Activated CD8-positive, alpha-beta memory T cell treated with anti-CD3 and anti-CD28 coated beads, Interleukin-2, amount 10 ng/mL, durations not matched to agents 7 days and 5 days (primary cell): ENCODE data around the gene SYNM. TPM values are rescaled to one million over a fixed set of nuclear protein-coding genes. Genes with fewer than 3 reads are reported as not detected.
"Not testable (repeated sequence)": the region's sequence is repeated elsewhere in the genome, so short reads cannot be mapped to it uniquely, and the experiment has no call there.

Experiments
- ATAC-seq: fragments of 150-1000 bp; cut with Tn5 transposase; one replicate; pipeline ENCODE4 v1.10.0; 2021; ENCODE audit warnings: moderate library complexity
- CTCF ChIA-PET: fragments of 350-600 bp; sonication (Branson Sonifier 250); formaldehyde crosslinking; loops from one replicate; lab custom pipeline; 2021; ENCODE audit warnings: antibody characterized with exemption; lab: Charles Lee
- DNase-seq: peaks from one replicate; pipeline ENCODE4 v3.0.0-alpha.2; 2020
- H3K27ac Mint-ChIP-seq: one replicate; pipeline ENCODE4 v1.8.0; 2021; ENCODE audit warnings: mild to moderate bottlenecking, mixed read lengths
- H3K27me3 Mint-ChIP-seq: one replicate; pipeline ENCODE4 v1.8.0; 2021; ENCODE audit warnings: mixed read lengths
- H3K36me3 Mint-ChIP-seq: one replicate; pipeline ENCODE4 v1.8.0; 2021; ENCODE audit warnings: mild to moderate bottlenecking, mixed read lengths
- H3K4me1 Mint-ChIP-seq: one replicate; pipeline ENCODE4 v1.8.0; 2021; ENCODE audit warnings: mixed read lengths
- H3K4me3 Mint-ChIP-seq: one replicate; pipeline ENCODE4 v1.8.0; 2021; ENCODE audit warnings: mild to moderate bottlenecking, moderate library complexity, mixed read lengths
- H3K9me3 Mint-ChIP-seq: one replicate; pipeline ENCODE4 v1.8.0; 2022; ENCODE audit warnings: low read depth, mixed read lengths
- total RNA-seq, 2 experiments: library from RNA; stranded (reverse); gene quantifications; one replicate each; pipeline ENCODE4 v1.2.3, GENCODE V29; 2021

SYNM gene
- 1 to 10 TPM; 1.5 TPM for total RNA-seq

DNA sequence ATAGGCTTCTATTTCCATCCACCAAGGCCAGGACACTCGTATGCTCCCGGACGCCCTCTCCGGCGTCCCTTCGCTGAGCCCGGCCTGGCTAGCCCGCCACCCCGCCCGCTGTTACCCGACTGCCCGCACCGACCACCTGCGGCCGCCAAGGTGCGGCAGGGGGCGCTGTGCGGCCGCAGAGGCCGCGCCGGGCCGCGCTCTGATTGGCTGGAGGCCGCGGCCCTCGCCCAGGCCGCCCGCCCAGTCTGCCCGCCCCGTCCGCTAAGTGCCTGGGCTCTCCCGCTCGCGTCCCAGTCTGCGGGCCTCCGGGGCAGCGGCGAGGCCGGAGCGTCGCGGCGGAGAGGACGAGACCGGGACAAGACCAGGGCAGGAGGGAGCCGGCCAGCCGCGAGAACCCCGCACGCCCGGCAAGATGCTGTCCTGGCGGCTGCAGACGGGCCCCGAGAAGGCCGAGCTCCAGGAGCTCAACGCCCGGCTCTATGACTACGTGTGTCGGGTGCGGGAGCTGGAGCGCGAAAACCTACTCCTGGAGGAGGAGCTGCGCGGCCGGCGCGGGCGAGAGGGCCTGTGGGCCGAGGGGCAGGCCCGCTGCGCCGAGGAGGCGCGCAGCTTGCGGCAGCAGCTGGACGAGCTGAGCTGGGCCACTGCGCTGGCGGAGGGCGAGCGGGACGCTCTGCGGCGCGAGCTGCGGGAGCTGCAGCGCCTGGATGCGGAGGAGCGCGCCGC lies at the start of gene SYNM:
Gene SYNM (plus strand): TSS at position 293 of the 726 bp plus-strand sequence. CDS start 120 bp downstream, at position 413.
- peak within 1 kb of the TSS; percentile 60 for H3K4me3 Mint-ChIP-seq
- H3K36me3 Mint-ChIP-seq: no peaks in the 10 kb centered on the region
- peak; percentile 46 for DNase-seq
- H3K27me3 Mint-ChIP-seq: peaks cover 58% of the 10 kb centered on the region
- H3K27ac Mint-ChIP-seq: peak within 1 kb of the TSS; percentile 15
- CTCF ChIA-PET: interaction anchor here (0.7 to 1.5 kb wide), 10 partner anchors 24 to 599 kb away, joined by 3 to 11 read pairs (median 4); partner anchors contain the start of gene LRRC28
- peaks cover 38% of the 10 kb centered on the region for H3K4me1 Mint-ChIP-seq
- no peaks in the 10 kb centered on the region for H3K9me3 Mint-ChIP-seq
- peak; percentile 52 for ATAC-seq

DNA sequence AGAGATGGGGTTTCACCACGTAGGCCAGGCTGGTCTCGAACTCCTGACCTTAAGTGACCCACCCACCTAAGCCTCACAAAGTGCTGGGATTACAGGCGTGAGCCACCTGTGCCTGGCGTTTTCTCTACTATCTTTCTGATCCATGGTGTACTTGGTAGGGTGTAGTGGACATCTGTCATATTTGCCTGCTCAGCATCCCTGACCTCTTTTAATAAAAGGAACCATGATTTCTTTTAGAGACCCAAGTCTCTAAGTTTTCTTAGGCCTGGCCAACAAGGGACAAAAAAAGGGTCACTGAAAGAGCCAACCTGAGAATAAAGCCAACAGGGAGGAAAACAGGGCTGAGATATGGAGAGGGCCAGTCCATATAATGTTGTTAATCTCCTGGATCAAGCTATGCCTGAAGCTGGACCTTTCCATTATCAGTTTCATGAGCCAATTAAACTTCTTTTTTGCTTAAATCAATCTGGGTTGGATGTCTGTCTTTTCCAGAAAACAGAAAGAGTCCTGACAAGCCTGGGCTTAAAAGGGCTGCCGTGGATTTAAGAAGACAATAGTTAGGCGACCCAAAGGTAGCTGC lies 49.2 kb upstream of the SYNM start:
- DNase-seq: no peak
- no peak for ATAC-seq
- Mint-ChIP-seq H3K27ac (no peak overlapping the region), H3K27me3 (peaks cover 31% of the 10 kb centered on the region), H3K36me3 (no peaks in the 10 kb centered on the region), H3K9me3 (no peaks in the 10 kb centered on the region), H3K4me3 (no peak overlapping the region), H3K4me1 (peaks cover 9% of the 10 kb centered on the region)
- CTCF ChIA-PET: interaction anchor here (5.2 kb wide), 1 partner anchor 23 kb away, joined by 38 read pairs; no protein-coding TSS in a partner anchor

DNA sequence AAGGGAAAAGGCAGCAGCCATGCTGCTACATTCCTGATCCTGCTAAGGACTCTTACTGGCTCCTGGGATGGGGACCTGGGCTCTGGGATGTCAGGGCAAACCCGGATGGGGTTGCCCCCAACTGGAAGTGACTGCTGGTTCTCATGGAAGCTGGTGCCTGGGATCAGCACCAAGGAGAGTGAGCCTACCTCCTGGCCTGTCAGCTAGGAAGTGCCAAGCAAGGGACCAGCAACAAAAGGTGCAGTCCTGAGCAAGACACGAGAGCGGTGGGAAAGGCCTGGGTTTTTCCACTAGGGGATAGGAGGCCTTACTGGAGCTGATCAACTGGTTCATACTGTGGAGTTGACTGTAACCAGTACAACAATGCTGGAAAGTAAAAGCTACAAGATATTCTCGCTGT lies 47.9 kb upstream of the SYNM start:
- ATAC-seq (no peak), DNase-seq (no peak)
- CTCF ChIA-PET: interaction anchor here (0.7 to 5.2 kb wide), 4 partner anchors 12 to 46 kb away, joined by 3 to 38 read pairs (median 16); no protein-coding TSS in a partner anchor
- Mint-ChIP-seq H3K9me3 (no peaks in the 10 kb centered on the region), H3K4me1 (peaks cover 8% of the 10 kb centered on the region), H3K27ac (no peak overlapping the region), H3K36me3 (no peaks in the 10 kb centered on the region), H3K4me3 (no peak overlapping the region), H3K27me3 (peaks cover 41% of the 10 kb centered on the region)

- H3K4me1 Mint-ChIP-seq: peaks cover 5% of the 10 kb centered on the region
- H3K4me3 Mint-ChIP-seq: peak overlapping the region; percentile 18
- H3K36me3 Mint-ChIP-seq: no peaks in the 10 kb centered on the region
- H3K9me3 Mint-ChIP-seq: no peaks in the 10 kb centered on the region
- ATAC-seq (no peak), DNase-seq (no peak)
- H3K27me3 Mint-ChIP-seq: peaks cover 41% of the 10 kb centered on the region
- no peak overlapping the region for H3K27ac Mint-ChIP-seq
- CTCF ChIA-PET: interaction anchor here (0.7 to 5.2 kb wide), 5 partner anchors 11 to 47 kb away, joined by 3 to 38 read pairs (median 13); partner anchors contain the start of gene SYNM
These were observed 47.0 kb upstream of the SYNM start for GRCh38 chr15:99057697-99058420.

- DNase-seq: no peak
- peaks cover 44% of the 10 kb centered on the region for H3K27me3 Mint-ChIP-seq
- peak overlapping the region; percentile 34 for H3K4me3 Mint-ChIP-seq
- no peak overlapping the region for H3K27ac Mint-ChIP-seq
- CTCF ChIA-PET: interaction anchor here (0.7 to 5.2 kb wide), 9 partner anchors 11 to 411 kb away, joined by 3 to 38 read pairs (median 4); partner anchors contain the start of gene SYNM
- ATAC-seq: no peak
- H3K36me3 Mint-ChIP-seq: no peaks in the 10 kb centered on the region
- H3K9me3 Mint-ChIP-seq: no peaks in the 10 kb centered on the region
- peaks cover 5% of the 10 kb centered on the region for H3K4me1 Mint-ChIP-seq
These were observed 46.4 kb upstream of the SYNM start for GRCh38 chr15:99058421-99058870.

DNA sequence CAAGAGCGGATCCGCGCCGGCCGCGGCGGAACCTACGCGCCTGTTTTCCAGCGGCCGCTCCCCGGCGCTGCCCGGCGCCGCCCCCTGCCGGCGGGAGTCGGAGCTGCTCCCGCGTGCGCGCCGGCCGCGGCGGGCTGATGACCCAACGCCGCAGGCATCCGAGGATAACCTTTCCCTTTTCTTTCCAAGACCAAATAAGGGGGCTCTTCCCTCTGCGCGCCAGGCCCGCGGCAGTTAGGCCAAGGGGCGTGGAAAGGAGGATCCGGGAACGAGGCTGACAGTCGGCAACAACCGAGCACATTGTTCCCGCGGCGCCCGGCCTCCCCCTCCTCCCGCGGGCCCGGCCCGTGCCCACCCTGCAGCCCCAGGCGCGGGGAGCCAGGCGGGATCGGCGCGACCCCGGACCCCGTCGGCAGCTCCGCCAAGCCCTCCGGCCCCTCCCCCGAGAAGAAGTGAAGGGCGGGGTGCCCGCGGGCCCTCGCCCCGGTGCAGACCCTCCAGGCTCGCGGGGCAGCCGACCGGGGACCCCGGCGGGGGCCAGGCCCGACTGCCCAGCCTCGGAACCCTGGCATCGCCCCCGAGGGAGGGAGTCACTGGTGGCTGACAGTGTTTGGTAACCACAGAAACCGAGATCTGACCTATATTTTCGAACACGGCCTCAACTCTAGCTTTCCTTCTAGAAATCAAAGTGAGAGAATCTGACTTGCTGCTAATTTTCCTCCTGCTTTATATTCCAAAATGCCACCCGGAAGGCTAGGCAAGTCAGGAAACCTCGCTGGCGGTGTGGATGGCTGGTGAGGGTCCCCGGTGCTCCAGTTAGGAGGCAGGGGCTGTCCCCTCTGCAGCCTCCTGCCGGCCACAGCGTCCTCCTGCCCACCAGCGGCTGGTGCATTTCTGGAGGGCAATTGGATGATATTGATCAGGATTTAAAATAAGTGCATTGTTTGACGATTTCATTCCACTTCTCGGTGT lies 45.6 kb upstream of the SYNM start:
- no peaks in the 10 kb centered on the region for H3K36me3 Mint-ChIP-seq
- H3K27me3 Mint-ChIP-seq: peaks cover 45% of the 10 kb centered on the region
- ATAC-seq (peak; percentile 88), DNase-seq (no peak)
- no peaks in the 10 kb centered on the region for H3K9me3 Mint-ChIP-seq
- peaks cover 5% of the 10 kb centered on the region for H3K4me1 Mint-ChIP-seq
- CTCF ChIA-PET: interaction anchor here (0.6 to 5.2 kb wide), 13 partner anchors 10 to 411 kb away, joined by 3 to 38 read pairs (median 4); partner anchors contain the start of gene SYNM
- no peak overlapping the region for H3K27ac Mint-ChIP-seq
- H3K4me3 Mint-ChIP-seq: peak overlapping the region; percentile 39

GRCh38 chr15:99060186-99060585 lies 44.7 kb upstream of the SYNM start:
- peaks cover 45% of the 10 kb centered on the region for H3K27me3 Mint-ChIP-seq
- not testable (repeated sequence) for H3K9me3 Mint-ChIP-seq, ATAC-seq, H3K4me1 Mint-ChIP-seq, H3K27ac Mint-ChIP-seq, H3K4me3 Mint-ChIP-seq, H3K36me3 Mint-ChIP-seq, DNase-seq
- CTCF ChIA-PET: interaction anchor here (0.7 to 5.2 kb wide), 3 partner anchors 19 to 542 kb away, joined by 3 to 38 read pairs (median 4); no protein-coding TSS in a partner anchor

- peaks cover 42% of the 10 kb centered on the region for H3K27me3 Mint-ChIP-seq
- no peak overlapping the region for H3K27ac Mint-ChIP-seq
- peaks cover 5% of the 10 kb centered on the region for H3K4me1 Mint-ChIP-seq
- CTCF ChIA-PET: interaction anchor here (2.2 kb wide), 1 partner anchor 14 kb away, joined by 11 read pairs; no protein-coding TSS in a partner anchor
- DNase-seq (no peak), ATAC-seq (no peak)
- no peak overlapping the region for H3K4me3 Mint-ChIP-seq
- H3K9me3 Mint-ChIP-seq: no peaks in the 10 kb centered on the region
- H3K36me3 Mint-ChIP-seq: no peaks in the 10 kb centered on the region
These were observed 42.7 kb upstream of the SYNM start for GRCh38 chr15:99062226-99062625.

- ATAC-seq: no peak
- CTCF ChIA-PET: interaction anchor here (1.2 to 3.6 kb wide), 3 partner anchors 9 to 11 kb away, joined by 3 to 18 read pairs (median 8); no protein-coding TSS in a partner anchor
- Mint-ChIP-seq H3K27me3 (peaks cover 10% of the 10 kb centered on the region), H3K9me3 (no peaks in the 10 kb centered on the region), H3K36me3 (no peaks in the 10 kb centered on the region), H3K4me1 (no peaks in the 10 kb centered on the region), H3K4me3 (no peak overlapping the region), H3K27ac (no peak overlapping the region)
- DNase-seq: no peak
These were observed 36.7 kb upstream of the SYNM start for GRCh38 chr15:99068186-99068585.

GRCh38 chr15:99070208-99070607 lies 34.7 kb upstream of the SYNM start:
- DNase-seq: no peak
- no peak overlapping the region for H3K4me3 Mint-ChIP-seq
- no peaks in the 10 kb centered on the region for H3K36me3 Mint-ChIP-seq
- CTCF ChIA-PET: interaction anchor here (3.6 kb wide), 1 partner anchor 12 kb away, joined by 18 read pairs; no protein-coding TSS in a partner anchor
- no peaks in the 10 kb centered on the region for H3K4me1 Mint-ChIP-seq
- H3K27me3 Mint-ChIP-seq: peaks cover 5% of the 10 kb centered on the region
- H3K9me3 Mint-ChIP-seq: no peaks in the 10 kb centered on the region
- H3K27ac Mint-ChIP-seq: no peak overlapping the region
- no peak for ATAC-seq

DNA sequence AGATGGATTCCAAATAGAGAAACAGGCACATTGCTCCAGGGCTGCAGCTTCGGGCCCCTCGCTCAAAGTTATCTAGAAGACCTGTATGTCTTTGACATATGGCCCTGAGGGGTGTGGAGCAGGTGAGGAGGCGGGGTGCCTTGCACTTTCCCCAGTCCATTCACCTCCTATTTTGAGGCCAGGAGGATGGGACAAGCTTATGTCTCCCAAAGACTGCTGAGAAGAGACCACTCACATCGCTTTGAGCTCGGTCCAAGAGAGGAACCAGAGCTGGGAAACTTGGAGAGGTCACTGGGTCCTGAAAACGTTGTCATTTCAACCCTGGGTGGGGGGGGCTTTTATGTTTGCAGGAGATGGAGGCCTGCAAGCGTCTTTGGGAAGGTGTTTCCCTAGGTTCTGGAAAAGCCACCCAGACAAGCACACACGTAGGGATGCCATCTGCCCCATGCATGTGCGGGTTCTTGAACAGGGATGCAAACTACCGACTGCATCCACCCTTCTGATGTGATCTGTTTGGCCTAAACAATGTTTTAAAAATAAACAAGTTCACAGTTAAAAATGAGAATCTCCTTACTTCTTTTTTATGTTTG lies 33.7 kb upstream of the SYNM start:
- ATAC-seq (no peak), DNase-seq (no peak)
- Mint-ChIP-seq H3K4me1 (peaks cover 2% of the 10 kb centered on the region), H3K36me3 (no peaks in the 10 kb centered on the region), H3K9me3 (no peaks in the 10 kb centered on the region), H3K4me3 (no peak overlapping the region), H3K27me3 (peaks cover 5% of the 10 kb centered on the region), H3K27ac (no peak overlapping the region)
- CTCF ChIA-PET: interaction anchor here (3.6 kb wide), 1 partner anchor 13 kb away, joined by 18 read pairs; no protein-coding TSS in a partner anchor
